H9 (cell line): ENCODE results near the gene NGB. TPM values are rescaled to one million over a fixed set of nuclear protein-coding genes. Genes with fewer than 3 reads are reported as not detected.

ENCODE experiments used
- DNase-seq: peaks from one replicate; pipeline ENCODE4 v3.0.0-alpha.2; 2017
- H2AFZ ChIP-seq: one replicate; pipeline ENCODE4 v1.6.1; 2013; ENCODE audit warnings: mild to moderate bottlenecking, low read length, control low read depth, moderate library complexity
- H2AK5ac ChIP-seq: 2 replicates; pipeline ENCODE4 v1.6.1; 2013; ENCODE audit warnings: low read length, control low read depth, mixed read lengths; ENCODE audit not compliant: insufficient read length
- H2BK120ac ChIP-seq: one replicate; pipeline ENCODE4 v1.6.1; 2013; ENCODE audit warnings: low read depth, mild to moderate bottlenecking, low read length, control low read depth, inconsistent platforms; ENCODE audit not compliant: poor library complexity, severe bottlenecking
- H2BK12ac ChIP-seq: 2 replicates; pipeline ENCODE4 v1.6.1; 2013; ENCODE audit warnings: low read length, control low read depth, mixed read lengths, low read depth; ENCODE audit not compliant: insufficient read length
- H2BK15ac ChIP-seq: 2 replicates; pipeline ENCODE4 v1.6.1; 2013; ENCODE audit warnings: low read depth, low read length, control low read depth
- H2BK20ac ChIP-seq: one replicate; pipeline ENCODE4 v1.6.1; 2013; ENCODE audit warnings: low read depth, mild to moderate bottlenecking, low read length, control low read depth, inconsistent platforms; ENCODE audit not compliant: poor library complexity, severe bottlenecking
- H2BK5ac ChIP-seq: 2 replicates; pipeline ENCODE4 v1.6.1; 2013; ENCODE audit warnings: low read length, control low read depth, mixed read lengths; ENCODE audit not compliant: insufficient read length
- H3K14ac ChIP-seq: 2 replicates; pipeline ENCODE4 v1.6.1; 2013; ENCODE audit warnings: low read length, control low read depth; ENCODE audit not compliant: insufficient read depth
- H3K18ac ChIP-seq: 2 replicates; pipeline ENCODE4 v1.6.1; 2013; ENCODE audit warnings: low read depth, mild to moderate bottlenecking, mixed read lengths, low read length, control low read depth; ENCODE audit not compliant: insufficient read length
- H3K23ac ChIP-seq: 2 replicates; pipeline ENCODE4 v1.6.1; 2013; ENCODE audit warnings: low read length, control low read depth, mixed read lengths, low read depth; ENCODE audit not compliant: insufficient read length
- H3K23me2 ChIP-seq: 2 replicates; pipeline ENCODE4 v1.6.1; 2013; ENCODE audit warnings: low read depth, mild to moderate bottlenecking, mixed read lengths, low read length, control low read depth; ENCODE audit not compliant: insufficient read length, poor library complexity, severe bottlenecking
- H3K27ac ChIP-seq: 2 replicates; pipeline ENCODE4 v1.5.1; 2013; ENCODE audit warnings: low read length, control low read depth, mixed read lengths, low read depth; ENCODE audit not compliant: insufficient read length
- H3K27me3 ChIP-seq: 2 replicates; pipeline ENCODE4 v1.6.1; 2013; ENCODE audit warnings: low read length, control low read depth, inconsistent platforms; ENCODE audit not compliant: insufficient read depth
- H3K4ac ChIP-seq: 2 replicates; pipeline ENCODE4 v1.6.1; 2013; ENCODE audit warnings: low read depth, mild to moderate bottlenecking, control low read depth, inconsistent platforms, low read length, moderate library complexity
- H3K4me1 ChIP-seq: 2 replicates; pipeline ENCODE4 v1.6.1; 2013; ENCODE audit warnings: low read length, control low read depth, inconsistent platforms; ENCODE audit not compliant: insufficient read depth
- H3K4me2 ChIP-seq: 2 replicates; pipeline ENCODE4 v1.6.1; 2013; ENCODE audit warnings: low read length, control low read depth, mixed read lengths; ENCODE audit not compliant: insufficient read length, insufficient read depth
- H3K56ac ChIP-seq: 2 replicates; pipeline ENCODE4 v1.6.1; 2013; ENCODE audit warnings: low read depth, mild to moderate bottlenecking, mixed read lengths, low read length, control low read depth; ENCODE audit not compliant: insufficient read length
- H3K79me1 ChIP-seq: 2 replicates; pipeline ENCODE4 v1.6.1; 2013; ENCODE audit warnings: low read depth, mild to moderate bottlenecking, moderate library complexity, low read length, control low read depth, inconsistent platforms; ENCODE audit not compliant: insufficient read depth, poor library complexity, severe bottlenecking
- H3K79me2 ChIP-seq: 2 replicates; pipeline ENCODE4 v1.6.1; 2013; ENCODE audit warnings: low read length, control low read depth, inconsistent platforms; ENCODE audit not compliant: insufficient read depth
- H3K9ac ChIP-seq: 2 replicates; pipeline ENCODE4 v1.6.1; 2013; ENCODE audit warnings: low read length, control low read depth, mixed read lengths; ENCODE audit not compliant: insufficient read length; ENCODE audit errors: extremely low read depth
- H3K9me3 ChIP-seq: one replicate; pipeline ENCODE4 v1.6.1; 2013; ENCODE audit warnings: low read depth, low read length, inconsistent platforms; ENCODE audit not compliant: control insufficient read depth
- H3T11ph ChIP-seq: one replicate; pipeline ENCODE4 v1.6.1; 2013; ENCODE audit warnings: mild to moderate bottlenecking, low read length, control low read depth, inconsistent platforms
- H4K20me1 ChIP-seq: one replicate; pipeline ENCODE4 v1.6.1; 2013; ENCODE audit not compliant: control insufficient read depth, insufficient read length, insufficient read depth
- H4K5ac ChIP-seq: 2 replicates; pipeline ENCODE4 v1.6.1; 2013; ENCODE audit warnings: low read depth, mild to moderate bottlenecking, mixed read lengths, low read length, control low read depth; ENCODE audit not compliant: insufficient read length
- H4K8ac ChIP-seq: replicated peaks from 2 replicates; pipeline ENCODE4 v1.6.1; 2013; ENCODE audit warnings: low read length, control low read depth, mixed read lengths, low read depth; ENCODE audit not compliant: insufficient read length
- H4K91ac ChIP-seq: 2 replicates; pipeline ENCODE4 v1.6.1; 2013; ENCODE audit warnings: low read depth, mild to moderate bottlenecking, moderate library complexity, mixed read lengths, low read length, control low read depth; ENCODE audit not compliant: insufficient read length
- H3K27ac Mint-ChIP-seq, 3 experiments: 2 replicates in 2 of 3; 3 replicates in 1 of 3; pipeline ENCODE4 v1.8.0; 2020 to 2021; ENCODE audit warnings: mixed read lengths in 3 of 3, mild to moderate bottlenecking in 1 of 3, moderate library complexity in 1 of 3
- H3K27me3 Mint-ChIP-seq: 2 replicates; pipeline ENCODE4 v1.8.0; 2021; ENCODE audit warnings: low read depth, mild to moderate bottlenecking, moderate library complexity, mixed read lengths
- H3K36me3 Mint-ChIP-seq, 3 experiments: 2 replicates in 2 of 3; 3 replicates in 1 of 3; pipeline ENCODE4 v1.8.0; 2020 to 2021; ENCODE audit warnings: low read depth in 3 of 3, mixed read lengths in 3 of 3; ENCODE audit not compliant: insufficient read depth in 1 of 3
- H3K4me1 Mint-ChIP-seq, 2 experiments: 2 replicates each; pipeline ENCODE4 v1.8.0; 2020; ENCODE audit warnings: mixed read lengths in 2 of 2
- H3K4me3 Mint-ChIP-seq, 2 experiments: 2 replicates in 1 of 2; 3 replicates in 1 of 2; pipeline ENCODE4 v1.8.0; 2020 to 2021; ENCODE audit warnings: mild to moderate bottlenecking in 2 of 2, mixed read lengths in 2 of 2, moderate library complexity in 1 of 2
- H3K9me3 Mint-ChIP-seq, 2 experiments: 2 replicates in 1 of 2; 3 replicates in 1 of 2; pipeline ENCODE4 v1.8.0; 2020; ENCODE audit warnings: mild to moderate bottlenecking in 2 of 2, mixed read lengths in 2 of 2, moderate library complexity in 1 of 2
- CTCF ChIP-seq: fragments of 200-600 bp; sonication (generic); conservative IDR thresholded peaks from 3 replicates; pipeline ENCODE4 v1.8.0; 2021; ENCODE audit warnings: antibody characterized with exemption, mild to moderate bottlenecking
- WGBS: extraction: QIAGEN DNeasy Blood & Tissue Kit; methylation state at CpG from one replicate; pipeline ENCODE4 v1.1.7; 2013; ENCODE audit warnings: missing lambda C conversion rate, low lambda C conversion rate, mixed read lengths; ENCODE audit not compliant: insufficient read length; ENCODE audit errors: extremely low coverage; 5-methylcytosine and 5-hydroxymethylcytosine counted together
- total RNA-seq: library from RNA; stranded (reverse); gene quantifications from 2 replicates; pipeline ENCODE4 v1.2.1, GENCODE V29; 2021

NGB gene
- total RNA-seq, 1 experiment from 2014 or later = 0.26 TPM

- H3K4me3 Mint-ChIP-seq = no peak overlapping the region
- Histone ChIP-seq H3K79me2 (no peaks in the 10 kb centered on the region), H2AK5ac (no peak overlapping the region), H3K9me3 (no peaks in the 10 kb centered on the region), H2BK5ac (no peak overlapping the region), H3K9ac (no peak overlapping the region), H3K4me1 (no peaks in the 10 kb centered on the region), H4K8ac (no peak overlapping the region), H4K91ac (no peak overlapping the region), H3K27me3 (no peaks in the 10 kb centered on the region), H3K4me2 (no peak overlapping the region), H4K20me1 (no peaks in the 10 kb centered on the region), H2BK120ac (no peak overlapping the region), H3K27ac (no peak overlapping the region), H2AFZ (no peak overlapping the region), H3K4ac (no peak overlapping the region), H3K79me1 (no peaks in the 10 kb centered on the region), H2BK20ac (no peak overlapping the region), H3K14ac (no peak overlapping the region), H3T11ph (no peak overlapping the region), H3K56ac (no peak overlapping the region), H3K23me2 (no peaks in the 10 kb centered on the region), H3K23ac (no peak overlapping the region), H4K5ac (no peak overlapping the region), H2BK12ac (no peak overlapping the region), H3K18ac (no peak overlapping the region), H2BK15ac (no peak overlapping the region)
- H3K4me1 Mint-ChIP-seq = peaks cover 2 to 5% of the 10 kb centered on the region in 2 experiments; a peak in 2 of 4 replicates
- no peaks in the 10 kb centered on the region for H3K9me3 Mint-ChIP-seq
- no peak for DNase-seq
- no peaks in the 10 kb centered on the region for H3K36me3 Mint-ChIP-seq
- no peak for TF ChIP-seq CTCF
- no CpG with 5 or more reads among the region's 7 CpGs for WGBS
- H3K27me3 Mint-ChIP-seq = no peaks in the 10 kb centered on the region; the same call in none of the 2 replicates
- H3K27ac Mint-ChIP-seq = no peak overlapping the region
Measured at GRCh38 chr14:77236814-77237213, 34.2 kb downstream of the NGB start.
